ENCODE measurements around the gene MVD. TPM values are rescaled to one million over a fixed set of nuclear protein-coding genes. Genes with fewer than 3 reads are reported as not detected.
"Not testable (repeated sequence)": the region's sequence is repeated elsewhere in the genome, so short reads cannot be mapped to it uniquely, and the experiment has no call there.

MVD gene
- total RNA-seq, 5 donors from 2014 or later (not counting 1 experiment from before 2014, with no cell fraction given), result 52.3 to 81.4 (median 63.4) TPM

- H3K27ac Mint-ChIP-seq, result no peak overlapping the region
- DNase-seq (no peak), ATAC-seq (replicated peaks in 1 of 4) (no peak)
- 90% methylated on average over 18 of the region's 23 CpGs for WGBS (ENCODE audit: insufficient coverage)
- H3K36me3 ChIP-seq (ENCODE audit: control insufficient read depth in 2 of 2, extremely low read depth in 1 of 2, insufficient read depth in 1 of 2, low read length in 1 of 2), result peaks cover 15 to 19% of the 10 kb centered on the region in 2 donors
- H3K4me1 Mint-ChIP-seq, result no peaks in the 10 kb centered on the region
- H3K27me3 ChIP-seq (replicated peaks in 1 of 2; ENCODE audit: control insufficient read depth in 2 of 2, extremely low read depth in 1 of 2, insufficient read depth in 2 of 2, low read length in 1 of 2), result no peaks in the 10 kb centered on the region
- no peaks in the 10 kb centered on the region for H3K9me3 Mint-ChIP-seq
- POLR2A ChIA-PET, result interaction anchor here in 1 of 2 donors (0.5 kb wide), 1 partner anchor 23 kb away, joined by 4 read pairs; no protein-coding TSS in a partner anchor
- H3K4me3 ChIP-seq (ENCODE audit: control insufficient read depth in 1 of 2, extremely low read depth in 1 of 2, low read length in 1 of 2), result no peak overlapping the region
- CTCF ChIA-PET, result no interaction called here
- no peaks in the 10 kb centered on the region for H3K4me1 ChIP-seq (ENCODE audit: control insufficient read depth in 1 of 2, extremely low read depth in 1 of 2, insufficient read depth in 2 of 2, low read length in 2 of 2)
- H3K27me3 Mint-ChIP-seq, result no peaks in the 10 kb centered on the region
- H3K9me3 ChIP-seq, result no peaks in the 10 kb centered on the region
- H3K36me3 Mint-ChIP-seq, result peaks cover 3% of the 10 kb centered on the region
- no peak overlapping the region for H3K27ac ChIP-seq (ENCODE audit: low read length)
- no peak overlapping the region for H3K4me3 Mint-ChIP-seq
These were observed 8.9 kb upstream of the MVD start for GRCh38 chr16:88671806-88672205.

DNA sequence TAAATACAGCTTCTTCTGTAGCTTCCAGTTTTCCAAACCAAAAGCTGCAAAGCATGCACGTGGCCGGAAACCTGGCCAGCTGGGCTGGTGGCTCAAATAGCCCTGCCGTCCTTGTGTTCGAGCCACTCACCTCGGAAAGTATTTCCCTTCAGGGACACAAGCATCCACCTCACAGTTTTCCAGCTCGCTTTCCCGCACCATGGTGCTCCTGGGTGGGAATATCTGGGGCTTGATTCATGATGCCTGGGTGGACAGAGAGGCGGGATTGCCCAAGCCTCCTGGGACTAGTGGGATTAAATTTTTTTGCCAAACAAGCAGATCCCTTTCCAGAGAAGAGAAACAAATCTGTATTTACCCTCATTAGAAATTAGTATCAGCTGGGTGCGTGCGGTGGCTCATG, 7.1 kb upstream of the MVD start:
- H3K27me3 Mint-ChIP-seq, result no peaks in the 10 kb centered on the region
- no peak for ATAC-seq (replicated peaks in 1 of 4)

DNA sequence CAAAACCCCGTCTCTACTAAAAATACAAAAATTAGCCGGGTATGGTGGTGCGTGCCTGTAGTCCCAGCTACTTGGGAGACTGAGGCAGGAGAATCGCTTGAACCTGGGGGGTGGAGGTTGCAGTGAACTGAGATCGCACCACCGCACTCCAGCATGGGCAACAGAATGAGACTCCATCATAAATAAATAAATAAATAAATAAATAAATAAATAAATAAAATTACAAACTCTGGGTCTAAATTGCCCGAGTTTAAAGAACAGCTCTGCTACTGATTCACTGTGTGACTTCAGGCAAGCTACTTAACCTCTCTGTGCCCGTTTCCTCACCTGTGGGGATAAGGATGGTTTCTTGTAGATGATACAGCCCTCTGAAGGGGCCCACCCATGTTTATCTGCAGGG, 6.6 kb upstream of the MVD start:
- H3K9me3 ChIP-seq; H3K27ac ChIP-seq (ENCODE audit: low read length); H3K27me3 ChIP-seq (replicated peaks in 1 of 2; ENCODE audit: control insufficient read depth in 2 of 2, extremely low read depth in 1 of 2, insufficient read depth in 2 of 2, low read length in 1 of 2); H3K9me3 Mint-ChIP-seq; CTCF ChIA-PET; ATAC-seq (replicated peaks in 1 of 4); H3K4me1 Mint-ChIP-seq; H3K4me3 Mint-ChIP-seq; H3K4me1 ChIP-seq (ENCODE audit: control insufficient read depth in 1 of 2, extremely low read depth in 1 of 2, insufficient read depth in 2 of 2, low read length in 2 of 2); H3K36me3 Mint-ChIP-seq; H3K4me3 ChIP-seq (ENCODE audit: control insufficient read depth in 1 of 2, extremely low read depth in 1 of 2, low read length in 1 of 2); H3K36me3 ChIP-seq (ENCODE audit: control insufficient read depth in 2 of 2, extremely low read depth in 1 of 2, insufficient read depth in 1 of 2, low read length in 1 of 2); DNase-seq; H3K27me3 Mint-ChIP-seq; POLR2A ChIA-PET; H3K27ac Mint-ChIP-seq: not testable (repeated sequence)
- WGBS (ENCODE audit: insufficient coverage), result 80% methylated on average over 1 of the region's 8 CpGs

More for the DNA sequence above, 7.1 kb upstream of the MVD start:
- H3K9me3 ChIP-seq, result no peaks in the 10 kb centered on the region
- peaks cover 0 to 4% (median 1%) of the 10 kb centered on the region in 3 donors for H3K4me1 Mint-ChIP-seq
- H3K4me3 Mint-ChIP-seq, result no peak overlapping the region
- no peak overlapping the region for H3K4me3 ChIP-seq (ENCODE audit: control insufficient read depth in 1 of 2, extremely low read depth in 1 of 2, low read length in 1 of 2)
- peaks cover 3% of the 10 kb centered on the region for H3K36me3 Mint-ChIP-seq
- H3K27ac Mint-ChIP-seq, result no peak overlapping the region
- H3K9me3 Mint-ChIP-seq, result no peaks in the 10 kb centered on the region
- DNase-seq, result no peak
- no peaks in the 10 kb centered on the region for H3K4me1 ChIP-seq (ENCODE audit: control insufficient read depth in 1 of 2, extremely low read depth in 1 of 2, insufficient read depth in 2 of 2, low read length in 2 of 2)
- ChIA-PET CTCF (no interaction called here), POLR2A (interaction anchor here in 1 of 2 donors (0.5 kb wide), 1 partner anchor 10 kb away, joined by 14 read pairs; no protein-coding TSS in a partner anchor)
- H3K27ac ChIP-seq (ENCODE audit: low read length), result no peak overlapping the region
- peaks cover 4 to 7% of the 10 kb centered on the region in 2 donors for H3K36me3 ChIP-seq (ENCODE audit: control insufficient read depth in 2 of 2, extremely low read depth in 1 of 2, insufficient read depth in 1 of 2, low read length in 1 of 2)
- H3K27me3 ChIP-seq (replicated peaks in 1 of 2; ENCODE audit: control insufficient read depth in 2 of 2, extremely low read depth in 1 of 2, insufficient read depth in 2 of 2, low read length in 1 of 2), result no peaks in the 10 kb centered on the region
- WGBS (ENCODE audit: insufficient coverage), result 95% methylated on average over 4 of the region's 10 CpGs

DNA sequence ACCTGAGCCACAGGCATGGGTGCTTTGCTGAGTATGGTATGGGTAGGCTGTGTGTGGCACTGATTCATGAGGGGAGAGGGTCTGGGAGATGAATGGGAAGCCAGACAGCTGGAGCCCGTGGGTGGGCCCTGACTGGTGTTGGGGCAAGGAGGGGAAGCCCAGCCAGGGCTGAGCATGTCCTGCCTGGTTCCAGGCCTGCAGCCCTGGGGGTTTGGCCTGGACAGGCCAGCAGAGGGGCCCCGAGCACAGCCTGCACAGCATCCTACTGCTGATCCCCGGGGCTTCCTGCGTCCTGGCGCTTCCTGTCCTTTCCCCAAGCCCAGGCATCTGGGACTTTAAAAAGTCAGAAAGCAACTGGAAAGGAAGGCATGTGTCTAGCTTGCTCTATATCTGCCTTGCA, 4.6 kb upstream of the MVD start:
- Mint-ChIP-seq H3K36me3 (peaks cover 3% of the 10 kb centered on the region), H3K4me1 (peaks cover 0 to 12% (median 8%) of the 10 kb centered on the region in 3 donors), H3K27ac (no peak overlapping the region), H3K27me3 (no peaks in the 10 kb centered on the region), H3K4me3 (no peak overlapping the region), H3K9me3 (no peaks in the 10 kb centered on the region)
- WGBS (ENCODE audit: insufficient coverage), result 98% methylated on average over 5 of the region's 5 CpGs
- Histone ChIP-seq H3K36me3 (ENCODE audit: control insufficient read depth in 2 of 2, extremely low read depth in 1 of 2, insufficient read depth in 1 of 2, low read length in 1 of 2) (peaks cover 0 to 4% of the 10 kb centered on the region in 2 donors), H3K27ac (ENCODE audit: low read length) (no peak overlapping the region), H3K27me3 (replicated peaks in 1 of 2; ENCODE audit: control insufficient read depth in 2 of 2, extremely low read depth in 1 of 2, insufficient read depth in 2 of 2, low read length in 1 of 2) (no peaks in the 10 kb centered on the region), H3K9me3 (no peaks in the 10 kb centered on the region), H3K4me3 (ENCODE audit: control insufficient read depth in 1 of 2, extremely low read depth in 1 of 2, low read length in 1 of 2) (no peak overlapping the region), H3K4me1 (ENCODE audit: control insufficient read depth in 1 of 2, extremely low read depth in 1 of 2, insufficient read depth in 2 of 2, low read length in 2 of 2) (peaks cover 0 to 10% of the 10 kb centered on the region in 2 experiments)
- DNase-seq (no peak), ATAC-seq (replicated peaks in 1 of 4) (no peak)
- POLR2A ChIA-PET, result no interaction called here
- CTCF ChIA-PET, result interaction anchor here in 1 of 2 donors (0.6 kb wide), 1 partner anchor 1197 kb away, joined by 3 read pairs; no protein-coding TSS in a partner anchor

GRCh38 chr16:88665570-88665969, 2.7 kb upstream of the MVD start:
- Mint-ChIP-seq H3K36me3 (peaks cover 3% of the 10 kb centered on the region), H3K4me1 (peaks cover 12 to 24% (median 20%) of the 10 kb centered on the region in 3 donors), H3K4me3 (peak overlapping the region in 1 of 3 donors; percentile 44), H3K27ac (no peak overlapping the region), H3K27me3 (no peaks in the 10 kb centered on the region), H3K9me3 (no peaks in the 10 kb centered on the region)
- ATAC-seq (replicated peaks in 1 of 4) (no peak), DNase-seq (no peak)
- CTCF ChIA-PET, result interaction anchor here in 1 of 2 donors (0.7 kb wide), 1 partner anchor 73 kb away, joined by 6 read pairs; no protein-coding TSS in a partner anchor
- Histone ChIP-seq H3K9me3 (no peaks in the 10 kb centered on the region), H3K4me1 (ENCODE audit: control insufficient read depth in 1 of 2, extremely low read depth in 1 of 2, insufficient read depth in 2 of 2, low read length in 2 of 2) (peaks cover 6 to 16% of the 10 kb centered on the region in 2 experiments), H3K36me3 (ENCODE audit: control insufficient read depth in 2 of 2, extremely low read depth in 1 of 2, insufficient read depth in 1 of 2, low read length in 1 of 2) (no peaks in the 10 kb centered on the region), H3K27me3 (replicated peaks in 1 of 2; ENCODE audit: control insufficient read depth in 2 of 2, extremely low read depth in 1 of 2, insufficient read depth in 2 of 2, low read length in 1 of 2) (no peaks in the 10 kb centered on the region), H3K27ac (ENCODE audit: low read length) (no peak overlapping the region), H3K4me3 (ENCODE audit: control insufficient read depth in 1 of 2, extremely low read depth in 1 of 2, low read length in 1 of 2) (no peak overlapping the region)
- WGBS (ENCODE audit: insufficient coverage), result 100% methylated on average over 1 of the region's 3 CpGs
- POLR2A ChIA-PET, result interaction anchor here in 1 of 2 donors (0.6 kb wide), 1 partner anchor 36 kb away, joined by 4 read pairs; no protein-coding TSS in a partner anchor

- POLR2A ChIA-PET, result no interaction called here
- Mint-ChIP-seq H3K9me3 (no peaks in the 10 kb centered on the region), H3K4me3 (peak overlapping the region; percentile 35 to 87 (median 44)), H3K4me1 (peaks cover 12 to 24% (median 20%) of the 10 kb centered on the region in 3 donors), H3K27ac (peak overlapping the region in 1 of 2 donors; percentile 28), H3K27me3 (no peaks in the 10 kb centered on the region), H3K36me3 (peaks cover 3% of the 10 kb centered on the region)
- Histone ChIP-seq H3K4me3 (ENCODE audit: control insufficient read depth in 1 of 2, extremely low read depth in 1 of 2, low read length in 1 of 2) (no peak overlapping the region), H3K27me3 (replicated peaks in 1 of 2; ENCODE audit: control insufficient read depth in 2 of 2, extremely low read depth in 1 of 2, insufficient read depth in 2 of 2, low read length in 1 of 2) (no peaks in the 10 kb centered on the region), H3K4me1 (ENCODE audit: control insufficient read depth in 1 of 2, extremely low read depth in 1 of 2, insufficient read depth in 2 of 2, low read length in 2 of 2) (peaks cover 6 to 16% of the 10 kb centered on the region in 2 experiments), H3K36me3 (ENCODE audit: control insufficient read depth in 2 of 2, extremely low read depth in 1 of 2, insufficient read depth in 1 of 2, low read length in 1 of 2) (no peaks in the 10 kb centered on the region), H3K27ac (ENCODE audit: low read length) (no peak overlapping the region), H3K9me3 (no peaks in the 10 kb centered on the region)
- 87% methylated on average over 4 of the region's 4 CpGs for WGBS (ENCODE audit: insufficient coverage)
- CTCF ChIA-PET, result no interaction called here
- DNase-seq (no peak), ATAC-seq (replicated peaks in 1 of 4) (no peak)
These were observed 2.3 kb upstream of the MVD start for GRCh38 chr16:88665148-88665547.
